ENCODE data around the gene KCTD1.

- no peak for TF ChIP-seq CTCF (IDR thresholded peaks at IDR 0.05; ENCODE audit: borderline replicate concordance, extremely low read depth, low read length, poor library complexity, severe bottlenecking)
- no peak for TF ChIP-seq EZH2 (IDR thresholded peaks at IDR 0.05; ENCODE audit: borderline replicate concordance, low read depth, low read length, severe bottlenecking)
Measured at GRCh38 chr18:26414901-26415440, 133.4 kb downstream of the KCTD1 start.

Data from DND-41 (cell line).